ENCODE measurements around the gene AGER. TPM values are rescaled to one million over a fixed set of nuclear protein-coding genes. Genes with fewer than 3 reads are reported as not detected.
"Not testable (repeated sequence)": the region's sequence is repeated elsewhere in the genome, so short reads cannot be mapped to it uniquely, and the experiment has no call there.

AGER gene
- total RNA-seq, 2 experiments from 2014 or later: 15.6 to 17.0 TPM

DNA sequence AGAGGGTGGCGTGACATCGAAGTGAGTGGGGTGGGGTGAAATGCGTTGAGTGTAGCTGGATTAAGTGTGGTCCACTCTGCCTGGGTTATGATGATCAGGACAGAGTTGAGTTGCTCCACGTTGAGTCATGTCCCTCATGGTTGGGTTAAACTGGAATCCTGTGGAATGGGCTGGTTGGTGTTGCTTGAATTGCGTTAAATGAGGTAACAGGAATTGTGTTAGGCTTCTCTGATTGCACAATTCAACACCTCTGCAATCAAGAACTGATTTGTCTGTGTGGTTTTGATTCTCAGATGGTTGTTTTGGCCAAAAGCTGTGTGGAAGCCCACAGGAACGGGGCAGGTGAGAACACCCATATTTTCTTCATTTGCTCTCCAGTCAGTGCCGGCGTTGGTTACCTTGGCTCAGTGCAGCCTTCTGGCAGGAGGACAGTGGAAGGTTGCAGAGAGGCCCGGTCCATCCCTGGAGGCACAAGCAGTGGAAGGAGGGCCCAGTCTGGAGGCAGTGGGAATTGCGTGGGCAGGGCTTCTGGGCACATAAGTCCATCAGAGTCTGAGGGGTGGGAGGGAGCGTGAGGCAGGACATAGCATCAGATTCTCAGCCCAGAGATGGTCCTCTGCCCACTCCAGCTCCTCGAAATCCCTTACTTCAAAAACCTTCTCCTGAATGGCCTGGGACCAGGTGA, 28.2 kb upstream of the AGER start:
- CTCF ChIA-PET: no interaction called here
- no peak overlapping the region for H3K4me3 Mint-ChIP-seq
- H3K27ac Mint-ChIP-seq: no peak overlapping the region
- H3K9me3 Mint-ChIP-seq: no peaks in the 10 kb centered on the region
- no peaks in the 10 kb centered on the region for H3K36me3 Mint-ChIP-seq (ENCODE audit: low read depth)
- H3K27me3 Mint-ChIP-seq (ENCODE audit: low read depth): no peaks in the 10 kb centered on the region
- intact Hi-C loops (cut with micrococcal nuclease): no loop called here
- no peaks in the 10 kb centered on the region for H3K4me1 Mint-ChIP-seq (ENCODE audit: low read depth)
- no peak for DNase-seq

DNA sequence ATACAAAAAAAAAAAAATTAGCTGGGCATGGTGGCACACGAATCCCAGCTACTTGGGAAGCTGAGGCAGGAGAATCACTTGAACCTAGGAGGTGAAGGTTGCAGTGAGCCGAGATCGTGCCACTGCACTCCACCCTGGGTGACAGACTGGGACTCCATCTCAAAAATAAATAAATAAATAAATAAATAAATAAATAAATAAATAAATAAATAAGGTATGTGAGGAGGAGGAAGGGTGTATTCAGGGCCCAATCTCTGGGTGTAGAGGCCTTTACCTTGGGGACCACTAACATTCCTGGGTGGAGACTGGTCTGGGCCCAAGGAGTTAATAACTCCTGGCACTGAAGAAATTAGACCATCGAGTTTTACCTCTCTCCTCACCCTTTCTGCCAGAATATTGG, 27.4 kb upstream of the AGER start:
- H3K36me3 Mint-ChIP-seq (ENCODE audit: low read depth); intact Hi-C loops (cut with micrococcal nuclease); H3K9me3 Mint-ChIP-seq; H3K4me3 Mint-ChIP-seq; DNase-seq; H3K4me1 Mint-ChIP-seq (ENCODE audit: low read depth); CTCF ChIA-PET; H3K27ac Mint-ChIP-seq; H3K27me3 Mint-ChIP-seq (ENCODE audit: low read depth): not testable (repeated sequence)

DNA sequence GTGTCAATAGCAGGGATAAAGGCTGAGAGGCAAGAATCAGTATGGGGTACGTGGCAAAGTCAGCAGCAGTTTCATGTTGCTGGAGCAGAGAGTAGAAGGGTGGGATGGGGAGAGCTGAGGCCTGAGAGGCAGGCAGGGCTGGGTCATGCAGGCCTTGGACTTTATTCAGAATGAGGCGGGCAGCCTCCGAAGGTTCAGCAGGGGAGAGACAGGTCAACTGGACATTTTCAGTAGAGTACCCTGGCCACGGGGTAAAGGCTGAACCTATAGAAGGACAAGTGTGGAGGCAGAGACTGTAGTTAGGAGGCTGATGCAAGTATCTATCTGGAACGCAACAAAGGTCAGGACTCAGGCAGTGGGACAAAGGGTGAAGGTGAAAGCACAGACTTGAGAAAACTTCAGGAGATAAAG, 26.1 kb upstream of the AGER start:
- no peaks in the 10 kb centered on the region for H3K9me3 Mint-ChIP-seq
- no peaks in the 10 kb centered on the region for H3K36me3 Mint-ChIP-seq (ENCODE audit: low read depth)
- intact Hi-C loops (cut with micrococcal nuclease): no loop called here
- H3K4me1 Mint-ChIP-seq (ENCODE audit: low read depth): no peaks in the 10 kb centered on the region
- H3K4me3 Mint-ChIP-seq: no peak overlapping the region
- no peak overlapping the region for H3K27ac Mint-ChIP-seq
- H3K27me3 Mint-ChIP-seq (ENCODE audit: low read depth): no peaks in the 10 kb centered on the region
- CTCF ChIA-PET: no interaction called here
- no peak for DNase-seq

DNA sequence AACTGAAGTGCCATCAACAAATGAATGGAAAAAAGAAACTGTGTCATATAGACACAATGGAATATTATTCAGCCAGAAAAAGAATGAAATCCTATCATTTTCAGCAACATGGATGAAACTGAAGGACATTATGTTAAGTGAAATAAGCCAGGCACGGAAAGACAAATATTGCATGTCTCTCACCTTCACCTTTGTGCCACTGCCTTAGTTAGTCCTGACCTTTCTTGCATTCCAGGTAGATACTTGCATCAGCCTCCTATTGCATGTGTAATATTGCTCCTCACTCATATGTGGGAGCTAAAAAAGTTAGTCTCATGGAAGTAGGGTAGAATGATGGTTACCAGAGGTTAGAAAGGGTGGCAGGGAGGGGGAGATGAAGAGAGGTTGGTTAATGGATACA, 24.9 kb upstream of the AGER start:
- intact Hi-C loops (cut with micrococcal nuclease): no loop called here
- no peak for DNase-seq
- H3K4me1 Mint-ChIP-seq (ENCODE audit: low read depth): no peaks in the 10 kb centered on the region
- CTCF ChIA-PET: no interaction called here
- no peaks in the 10 kb centered on the region for H3K9me3 Mint-ChIP-seq
- no peaks in the 10 kb centered on the region for H3K27me3 Mint-ChIP-seq (ENCODE audit: low read depth)
- H3K27ac Mint-ChIP-seq: no peak overlapping the region
- H3K4me3 Mint-ChIP-seq: no peak overlapping the region
- H3K36me3 Mint-ChIP-seq (ENCODE audit: low read depth): no peaks in the 10 kb centered on the region

DNA sequence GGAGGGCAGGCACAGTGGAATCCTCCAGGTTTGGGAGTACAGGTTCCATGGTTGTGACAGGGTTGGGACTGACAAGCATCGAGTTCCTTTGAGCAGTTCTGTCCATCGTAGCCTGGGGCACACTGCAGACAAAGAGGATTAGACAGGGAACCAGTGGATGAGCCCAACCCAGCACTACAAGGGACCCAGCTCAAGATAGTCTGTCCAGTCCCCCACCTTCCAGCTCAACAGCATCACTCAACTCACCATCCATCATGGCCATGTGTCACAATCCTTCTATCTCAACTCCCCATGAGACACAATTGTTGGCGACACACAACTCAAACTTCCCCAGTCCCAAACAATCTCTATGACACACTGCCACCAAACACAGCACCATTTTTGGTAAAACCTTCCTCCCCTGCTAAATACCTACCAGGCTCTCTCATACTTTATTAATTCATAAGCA, 20.2 kb upstream of the AGER start:
- no peaks in the 10 kb centered on the region for H3K9me3 Mint-ChIP-seq
- no peak overlapping the region for H3K4me3 Mint-ChIP-seq
- CTCF ChIA-PET: no interaction called here

DNA sequence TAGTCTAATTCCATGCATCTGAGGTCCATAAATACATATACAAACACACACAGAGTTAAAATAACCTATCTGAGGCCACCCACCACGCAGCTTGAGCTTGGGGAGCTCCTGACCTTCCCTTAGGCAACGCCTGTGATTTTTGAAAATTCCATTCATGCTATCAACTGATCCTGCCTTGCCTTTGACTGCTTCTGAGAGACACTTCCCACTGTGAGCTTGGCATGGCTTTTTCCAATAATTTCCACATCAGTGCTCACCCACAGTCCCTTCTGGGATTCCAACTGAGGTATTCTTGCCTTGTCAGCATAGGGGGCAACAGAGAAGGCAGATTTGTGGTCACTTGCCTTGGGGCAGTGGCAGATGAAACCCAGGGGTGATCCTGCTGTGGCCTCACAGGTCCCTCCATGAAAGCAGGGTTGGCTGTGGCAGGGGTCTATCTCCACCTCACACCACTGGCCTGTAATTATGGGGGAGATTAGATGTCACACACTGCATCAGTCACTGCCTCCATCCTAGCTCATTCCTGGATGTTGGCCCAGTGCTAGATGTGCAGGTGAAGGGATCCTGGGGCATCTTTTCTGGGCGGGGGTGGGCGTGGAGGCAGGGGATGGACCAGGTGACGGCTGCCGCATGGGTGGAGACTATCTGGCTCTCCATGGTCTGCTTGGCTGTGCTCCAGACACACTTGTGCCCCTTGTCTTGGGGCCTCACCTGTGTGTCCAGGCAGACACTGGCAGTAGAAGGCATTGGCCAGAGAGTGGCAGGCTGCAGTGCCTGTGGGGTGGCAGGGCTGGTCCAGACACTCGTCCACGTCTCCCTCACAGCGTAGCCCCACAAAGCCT, 19.6 kb upstream of the AGER start:
- H3K27me3 Mint-ChIP-seq (ENCODE audit: low read depth): no peaks in the 10 kb centered on the region
- no peak for DNase-seq
- intact Hi-C loops (cut with micrococcal nuclease): no loop called here
- H3K4me3 Mint-ChIP-seq: no peak overlapping the region
- CTCF ChIA-PET: no interaction called here
- no peaks in the 10 kb centered on the region for H3K36me3 Mint-ChIP-seq (ENCODE audit: low read depth)
- H3K27ac Mint-ChIP-seq: no peak overlapping the region
- no peaks in the 10 kb centered on the region for H3K9me3 Mint-ChIP-seq
- H3K4me1 Mint-ChIP-seq (ENCODE audit: low read depth): no peaks in the 10 kb centered on the region

More for the DNA sequence above, 20.2 kb upstream of the AGER start:
- Mint-ChIP-seq H3K4me1 (ENCODE audit: low read depth) (no peaks in the 10 kb centered on the region), H3K36me3 (ENCODE audit: low read depth) (no peaks in the 10 kb centered on the region), H3K27ac (no peak overlapping the region), H3K27me3 (ENCODE audit: low read depth) (no peaks in the 10 kb centered on the region)
- DNase-seq: no peak
- intact Hi-C loops (cut with micrococcal nuclease): no loop called here

DNA sequence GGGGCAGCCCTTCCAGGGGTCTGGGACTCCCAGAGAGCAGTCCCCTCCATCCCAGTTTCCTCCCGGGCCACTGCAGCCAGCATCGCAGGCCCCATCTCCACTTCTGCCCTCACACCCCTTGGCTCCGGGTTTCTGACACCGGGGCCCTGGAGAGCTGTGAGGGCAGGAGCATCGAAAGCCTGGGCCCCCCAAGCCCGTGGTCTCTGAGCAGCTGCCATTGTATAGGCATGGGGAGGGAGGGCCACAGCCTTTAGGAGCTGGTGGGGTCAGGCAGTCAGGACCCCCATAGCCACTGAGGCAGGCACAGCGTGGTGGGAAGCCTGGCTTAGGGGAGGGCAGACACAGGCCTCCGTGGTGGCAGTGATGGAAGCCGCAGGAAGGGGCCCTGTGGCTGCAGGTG, 18.1 kb upstream of the AGER start:
- Mint-ChIP-seq H3K27ac (no peak overlapping the region), H3K9me3 (no peaks in the 10 kb centered on the region), H3K27me3 (ENCODE audit: low read depth) (no peaks in the 10 kb centered on the region), H3K36me3 (ENCODE audit: low read depth) (no peaks in the 10 kb centered on the region), H3K4me1 (ENCODE audit: low read depth) (no peaks in the 10 kb centered on the region), H3K4me3 (no peak overlapping the region)
- CTCF ChIA-PET: no interaction called here
- no peak for DNase-seq
- intact Hi-C loops (cut with micrococcal nuclease): no loop called here

DNA sequence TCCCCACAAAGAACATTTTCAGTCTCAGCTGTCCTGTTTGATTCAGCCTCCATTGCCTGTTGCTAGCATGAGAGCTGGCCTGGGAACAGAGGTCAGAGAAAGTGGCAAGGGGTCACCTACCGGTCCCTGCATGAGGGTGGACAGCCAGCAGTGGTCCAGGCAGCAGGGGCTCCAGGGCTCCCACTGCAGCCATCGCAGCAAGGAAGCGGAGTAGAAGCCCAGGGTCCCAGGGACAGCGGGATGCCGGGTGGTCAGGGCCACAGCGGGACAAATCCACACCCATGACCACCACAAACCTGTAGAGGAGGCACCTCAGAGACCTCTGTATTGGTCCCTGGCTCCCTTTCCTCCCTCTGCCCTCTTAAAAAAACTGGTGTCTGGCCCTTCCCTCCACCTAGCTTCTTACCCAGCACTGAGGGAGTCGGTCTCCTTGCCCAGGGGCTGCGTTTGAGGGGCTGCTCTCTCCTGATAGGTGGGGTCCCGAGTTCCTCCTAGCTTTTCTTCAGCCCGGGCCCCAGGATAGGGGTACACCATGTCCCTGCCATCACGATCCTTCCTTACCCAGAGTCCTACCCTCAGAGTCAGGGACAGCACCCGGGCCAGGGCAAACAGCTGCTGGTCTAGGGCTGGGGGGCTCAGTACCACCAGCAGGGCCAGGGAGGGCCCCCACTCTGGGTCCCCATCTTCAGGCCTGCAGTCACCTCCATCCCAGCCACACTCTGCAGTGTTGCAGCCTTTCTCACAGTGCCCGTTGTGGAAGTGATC, 16.8 kb upstream of the AGER start:
- Mint-ChIP-seq H3K36me3 (ENCODE audit: low read depth) (peaks cover 1% of the 10 kb centered on the region), H3K4me3 (no peak overlapping the region), H3K9me3 (no peaks in the 10 kb centered on the region), H3K27ac (no peak overlapping the region), H3K4me1 (ENCODE audit: low read depth) (peaks cover 9% of the 10 kb centered on the region), H3K27me3 (ENCODE audit: low read depth) (no peaks in the 10 kb centered on the region)
- no peak for DNase-seq
- CTCF ChIA-PET: no interaction called here
- intact Hi-C loops (cut with micrococcal nuclease): no loop called here

DNA sequence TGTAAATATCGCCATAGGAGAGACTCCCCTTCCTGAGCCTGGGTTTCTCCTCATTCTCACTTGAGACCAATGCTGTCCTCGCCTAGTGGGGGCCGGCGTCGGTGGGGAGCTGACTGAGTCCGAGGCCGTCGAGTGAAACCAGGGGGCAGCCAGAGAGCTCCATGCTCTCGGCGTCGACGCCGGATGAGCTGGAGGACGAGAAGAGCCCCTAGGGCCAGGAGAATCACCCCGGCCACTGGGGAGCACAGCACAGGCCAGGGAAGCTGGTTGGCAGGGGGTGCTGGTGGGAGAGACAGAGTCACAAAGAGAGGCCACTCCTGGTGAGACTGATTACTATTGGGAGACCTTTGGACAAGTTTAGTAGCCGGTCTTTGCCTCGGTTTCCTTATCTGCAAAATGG, 14.8 kb upstream of the AGER start:
- Mint-ChIP-seq H3K4me3 (no peak overlapping the region), H3K27ac (no peak overlapping the region), H3K9me3 (no peaks in the 10 kb centered on the region), H3K4me1 (ENCODE audit: low read depth) (peaks cover 23% of the 10 kb centered on the region), H3K36me3 (ENCODE audit: low read depth) (peaks cover 1% of the 10 kb centered on the region), H3K27me3 (ENCODE audit: low read depth) (no peaks in the 10 kb centered on the region)
- intact Hi-C loops (cut with micrococcal nuclease): loop anchor here (5.0 to 10.0 kb wide), 4 partner anchors 653 to 1006 kb away; partner anchors contain the start of genes ATP6V1G2, DDX39B, HSD17B8 and MICB
- CTCF ChIA-PET: no interaction called here
- no peak for DNase-seq

DNA sequence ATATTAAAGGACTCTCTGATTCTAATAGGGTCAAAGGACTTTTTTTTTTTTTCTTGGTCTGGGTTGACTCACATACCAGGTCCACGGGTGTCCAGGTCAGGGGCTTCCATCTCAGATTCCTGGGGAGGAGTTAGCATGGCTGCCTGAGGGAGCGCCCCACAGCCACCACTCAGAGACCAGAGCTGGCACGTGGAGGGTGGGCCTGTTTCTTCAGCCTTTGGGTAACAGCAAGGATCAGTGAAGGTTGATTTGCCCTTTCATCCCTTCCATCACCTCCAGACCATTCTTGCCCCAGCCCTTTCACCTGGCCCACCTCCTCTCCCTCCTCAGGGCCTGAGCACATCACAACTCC, 14.3 kb upstream of the AGER start:
- H3K36me3 Mint-ChIP-seq (ENCODE audit: low read depth): peaks cover 1% of the 10 kb centered on the region
- H3K4me1 Mint-ChIP-seq (ENCODE audit: low read depth): peaks cover 28% of the 10 kb centered on the region
- DNase-seq: no peak
- CTCF ChIA-PET: interaction anchor here (0.6 kb wide), 1 partner anchor 58 kb away, joined by 3 read pairs; no protein-coding TSS in a partner anchor
- H3K9me3 Mint-ChIP-seq: no peaks in the 10 kb centered on the region
- H3K4me3 Mint-ChIP-seq: no peak overlapping the region
- no peaks in the 10 kb centered on the region for H3K27me3 Mint-ChIP-seq (ENCODE audit: low read depth)
- no peak overlapping the region for H3K27ac Mint-ChIP-seq
- intact Hi-C loops (cut with micrococcal nuclease): loop anchor here (5.0 to 10.0 kb wide), 4 partner anchors 654 to 1006 kb away; partner anchors contain the start of genes ATP6V1G2, DDX39B, HSD17B8 and MICB

DNA sequence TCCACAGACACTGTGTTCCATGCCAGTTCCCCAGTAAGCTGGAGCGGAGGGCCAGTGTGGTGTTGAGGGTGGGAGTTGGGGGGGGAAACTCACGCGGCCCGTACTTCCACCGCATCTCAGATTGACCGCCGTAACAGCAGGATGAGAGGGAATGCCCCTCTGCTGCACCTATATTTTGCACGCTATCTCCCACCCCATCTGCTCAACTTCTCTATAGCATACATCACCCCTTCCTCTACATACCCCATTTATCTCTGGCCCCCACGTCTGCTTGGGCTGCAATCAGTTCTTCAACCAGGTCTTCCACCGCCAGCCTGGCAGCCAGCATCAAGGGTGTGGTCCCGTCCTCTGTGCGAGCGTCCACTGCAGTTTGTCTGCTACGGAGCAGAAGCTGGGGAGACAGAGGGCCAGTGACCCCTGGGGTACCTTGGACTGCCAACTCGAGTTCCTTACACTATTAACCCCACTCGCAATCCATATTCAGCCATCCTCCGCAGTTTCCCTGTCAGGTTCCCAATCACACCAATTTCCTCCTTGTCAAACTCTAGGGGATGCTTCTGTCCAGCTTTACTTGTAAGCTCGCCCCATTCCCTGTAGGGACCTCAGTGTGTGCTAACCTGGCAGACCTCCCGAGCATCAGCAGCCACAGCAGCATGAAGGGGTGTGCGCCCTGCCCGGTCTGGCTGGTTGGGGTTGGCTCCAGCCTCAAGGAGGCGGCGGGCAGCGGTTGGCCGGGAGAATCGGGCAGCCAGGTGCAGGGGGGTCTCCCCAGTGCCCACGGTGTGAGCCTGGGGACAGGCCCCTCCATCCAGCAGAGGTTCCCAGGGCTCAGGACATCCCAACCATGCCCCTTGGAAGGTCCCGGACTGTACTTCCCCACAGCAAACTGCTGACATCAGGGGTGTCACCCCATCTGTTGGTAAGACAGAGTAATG, 12.9 kb upstream of the AGER start:
- Mint-ChIP-seq H3K36me3 (ENCODE audit: low read depth) (peaks cover 1% of the 10 kb centered on the region), H3K4me1 (ENCODE audit: low read depth) (peaks cover 32% of the 10 kb centered on the region), H3K9me3 (no peaks in the 10 kb centered on the region), H3K27ac (peak overlapping the region; percentile 98), H3K27me3 (ENCODE audit: low read depth) (no peaks in the 10 kb centered on the region), H3K4me3 (peak overlapping the region; percentile 97)
- intact Hi-C loops (cut with micrococcal nuclease): loop anchor here (5.0 to 10.0 kb wide), 4 partner anchors 652 to 1008 kb away; partner anchors contain the start of genes ATP6V1G2, DDX39B, HSD17B8 and MICB
- CTCF ChIA-PET: interaction anchor here (0.7 kb wide), 1 partner anchor 177 kb away, joined by 3 read pairs; no protein-coding TSS in a partner anchor
- no peak for DNase-seq

All from activated naive CD4-positive, alpha-beta T cell treated with anti-CD3 and anti-CD28 coated beads for 36 hours (primary cell).